B cell (primary cell): ENCODE data around the gene SYNGR3. TPM values are rescaled to one million over a fixed set of nuclear protein-coding genes. Genes with fewer than 3 reads are reported as not detected.

Experiments
- ATAC-seq: fragments of 200-7000 bp; cut with Tn5 transposase; one replicate; pipeline ENCODE4 v1.10.0; 2021; ENCODE audit warnings: low read depth, mild to moderate bottlenecking, moderate number of reproducible peaks, moderate library complexity
- CTCF ChIA-PET: fragments of 350-600 bp; sonication (Branson Sonifier 250); formaldehyde crosslinking; loops from one replicate; lab custom pipeline; 2021; ENCODE audit warnings: antibody characterized with exemption, inconsistent platforms; lab: Charles Lee
- POLR2A ChIA-PET: fragments of 350-600 bp; sonication (Branson Sonifier 250); formaldehyde crosslinking; loops from one replicate; lab custom pipeline; 2021; ENCODE audit warnings: antibody characterized with exemption; lab: Charles Lee
- DNase-seq: peaks from one replicate; pipeline ENCODE4 v3.0.0; 2013
- H2AFZ ChIP-seq: 2 replicates; pipeline ENCODE4 v1.6.1; 2012; ENCODE audit warnings: mild to moderate bottlenecking, low read depth, low read length; ENCODE audit not compliant: insufficient read depth, poor library complexity, severe bottlenecking
- H3K27ac ChIP-seq, 2 donors: 1 replicate in 1 of 2; 2 replicates in 1 of 2; pipeline ENCODE4 v1.5.1; 2012 to 2013; ENCODE audit warnings: low read length in 2 of 2, mild to moderate bottlenecking in 2 of 2, moderate library complexity in 1 of 2
- H3K27me3 ChIP-seq, 4 experiments: fragments of 200-600 bp in 1 of 4; sonication (generic) in 1 of 4; replicated peaks in 1 of 4; 1 replicate in 2 of 4; 2 replicates in 2 of 4; pipeline versions ENCODE4 v1.6.1 to v1.7.0; 2013 to 2016; ENCODE audit warnings: low read length in 3 of 4, mild to moderate bottlenecking in 2 of 4, mixed read lengths in 1 of 4, moderate library complexity in 1 of 4; ENCODE audit not compliant: insufficient read depth in 4 of 4, control insufficient read depth in 3 of 4; ENCODE audit errors: control extremely low read depth in 1 of 4
- H3K36me3 ChIP-seq, 2 experiments: replicated peaks in 1 of 2; 1 replicate in 1 of 2; 2 replicates in 1 of 2; pipeline versions ENCODE4 v1.6.1 to v1.7.1; 2013; ENCODE audit warnings: low read length in 1 of 2; ENCODE audit not compliant: insufficient read depth in 2 of 2, control insufficient read depth in 1 of 2; ENCODE audit errors: control extremely low read depth in 1 of 2, extremely low read depth in 1 of 2
- H3K4me1 ChIP-seq, 2 donors: fragments of 200-600 bp in 1 of 2; sonication (generic) in 1 of 2; 1 replicate in 1 of 2; 2 replicates in 1 of 2; pipeline versions ENCODE4 v1.5.1 to v1.6.1; 2013 to 2017; ENCODE audit warnings: low read length in 2 of 2; ENCODE audit not compliant: control insufficient read depth in 2 of 2, insufficient read depth in 2 of 2
- H3K4me2 ChIP-seq: replicated peaks from 2 replicates; pipeline ENCODE3; 2012; ENCODE audit warnings: mild to moderate bottlenecking, low read depth, low read length; ENCODE audit not compliant: poor library complexity, severe bottlenecking
- H3K4me3 ChIP-seq, 5 experiments: fragments of 200-600 bp in 1 of 5; sonication (generic) in 1 of 5; 1 replicate in 3 of 5; 2 replicates in 2 of 5; pipeline versions ENCODE4 v1.5.1 to v1.7.0; 2011 to 2016; ENCODE audit warnings: low read length in 4 of 5, mild to moderate bottlenecking in 4 of 5, low read depth in 2 of 5, control low read depth in 1 of 5, moderate library complexity in 1 of 5; ENCODE audit not compliant: insufficient read depth in 1 of 5; ENCODE audit errors: control extremely low read depth in 1 of 5, extremely low read depth in 1 of 5
- H3K79me2 ChIP-seq: fragments of 200-600 bp; sonication (generic); one replicate; pipeline ENCODE4 v1.6.0; 2016; ENCODE audit warnings: low read length; ENCODE audit not compliant: control insufficient read depth, insufficient read depth
- H3K9ac ChIP-seq: fragments of 200-600 bp; sonication (generic); 2 replicates; pipeline ENCODE4 v1.6.1; 2017; ENCODE audit warnings: mild to moderate bottlenecking, low read length, moderate library complexity
- H3K9me3 ChIP-seq, 3 donors: one replicate each; pipeline versions ENCODE4 v1.6.1 to v1.7.1; 2013; ENCODE audit warnings: low read length in 2 of 3; ENCODE audit not compliant: control insufficient read depth in 2 of 3, insufficient read depth in 1 of 3; ENCODE audit errors: control extremely low read depth in 1 of 3
- H4K20me1 ChIP-seq: 2 replicates; pipeline ENCODE4 v1.6.0; 2012; ENCODE audit warnings: mild to moderate bottlenecking, low read length; ENCODE audit not compliant: insufficient read depth, control insufficient read depth, poor library complexity, severe bottlenecking
- H3K27ac Mint-ChIP-seq: one replicate; pipeline ENCODE4 v1.8.0; 2021; ENCODE audit warnings: mixed read lengths
- H3K27me3 Mint-ChIP-seq: one replicate; pipeline ENCODE4 v1.8.0; 2021; ENCODE audit warnings: mixed read lengths
- H3K4me1 Mint-ChIP-seq: one replicate; pipeline ENCODE4 v1.8.0; 2021; ENCODE audit warnings: mixed read lengths
- H3K4me3 Mint-ChIP-seq: one replicate; pipeline ENCODE4 v1.8.0; 2021; ENCODE audit warnings: mixed read lengths
- H3K9me3 Mint-ChIP-seq: one replicate; pipeline ENCODE4 v1.8.0; 2022; ENCODE audit warnings: mixed read lengths; ENCODE audit not compliant: insufficient read depth
- EZH2 ChIP-seq: IDR thresholded peaks from 2 replicates; pipeline ENCODE4 v1.6.1; 2012; ENCODE audit warnings: borderline replicate concordance, low read depth, mild to moderate bottlenecking, moderate library complexity, low read length; ENCODE audit not compliant: insufficient read depth, poor library complexity, severe bottlenecking
- WGBS: methylation state at CpG from one replicate; pipeline ENCODE4 v1.1.5; 2013; ENCODE audit warnings: missing lambda C conversion rate; ENCODE audit not compliant: insufficient coverage; 5-methylcytosine and 5-hydroxymethylcytosine counted together
- intact Hi-C: fragments of 100-400 bp; cut with micrococcal nuclease; formaldehyde crosslinking; loops from one replicate; pipeline ENCODE4 v1.10.0; 2022
- polyA plus RNA-seq: library from polyadenylated mRNA; depleted of rRNA; stranded (reverse); fragments of >200 nt; gene quantifications from 2 replicates; pipeline ENCODE4 v1.2.3, GENCODE V29; 2012
- total RNA-seq, 2 donors: library from RNA; stranded (reverse); fragments of 120-200 nt in 1 of 2; gene quantifications; 1 replicate in 1 of 2; 2 replicates in 1 of 2; pipeline versions ENCODE4 v1.2.3 to v1.2.4, GENCODE V29; 2013 to 2022
- TF ChIP-seq, protein P1 (sequence below): fragments of 200-600 bp; IDR thresholded peaks from one replicate; pipeline ENCODE4 v1.8.0; 2022; ENCODE audit warnings: antibody characterized with exemption, mild to moderate bottlenecking

Gene SYNGR3
- total and polyA plus RNA-seq, 2 donors (not counting 1 experiment from before 2014, with no cell fraction given): 19.5 to 19.8 TPM

DNA sequence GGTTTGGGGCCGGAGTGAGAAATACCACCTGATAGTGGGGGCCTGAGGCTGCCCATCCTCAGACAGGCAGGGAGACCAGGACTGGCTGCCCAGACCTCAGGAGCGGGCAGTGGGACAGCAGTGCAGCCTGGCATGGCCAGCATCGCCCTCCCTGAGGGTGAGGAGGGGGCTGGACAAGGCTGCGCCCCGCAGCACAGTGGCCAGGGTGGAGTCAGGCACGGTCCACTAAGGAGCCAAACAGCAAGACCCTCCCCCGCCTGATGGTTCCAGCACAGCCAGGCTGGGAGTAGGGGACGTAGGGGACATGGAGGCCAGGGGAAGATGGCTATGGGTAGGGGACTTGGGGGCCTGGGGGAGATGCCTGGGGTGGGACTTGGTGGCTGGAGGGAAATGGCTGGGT lies 16.5 kb downstream of the SYNGR3 start:
- POLR2A ChIA-PET: no interaction called here

More for the DNA sequence above, 16.5 kb downstream of the SYNGR3 start:
- ATAC-seq (no peak), DNase-seq (no peak)
- Mint-ChIP-seq H3K27ac (peak overlapping the region; percentile 10), H3K27me3 (no peaks in the 10 kb centered on the region), H3K4me3 (peak overlapping the region; percentile 44), H3K4me1 (peaks cover 47% of the 10 kb centered on the region), H3K9me3 (no peaks in the 10 kb centered on the region)
- intact Hi-C loops: no loop called here
- H3K9ac ChIP-seq: no peak overlapping the region
- no peak overlapping the region for H2AFZ ChIP-seq
- TF ChIP-seq, protein P1, sequence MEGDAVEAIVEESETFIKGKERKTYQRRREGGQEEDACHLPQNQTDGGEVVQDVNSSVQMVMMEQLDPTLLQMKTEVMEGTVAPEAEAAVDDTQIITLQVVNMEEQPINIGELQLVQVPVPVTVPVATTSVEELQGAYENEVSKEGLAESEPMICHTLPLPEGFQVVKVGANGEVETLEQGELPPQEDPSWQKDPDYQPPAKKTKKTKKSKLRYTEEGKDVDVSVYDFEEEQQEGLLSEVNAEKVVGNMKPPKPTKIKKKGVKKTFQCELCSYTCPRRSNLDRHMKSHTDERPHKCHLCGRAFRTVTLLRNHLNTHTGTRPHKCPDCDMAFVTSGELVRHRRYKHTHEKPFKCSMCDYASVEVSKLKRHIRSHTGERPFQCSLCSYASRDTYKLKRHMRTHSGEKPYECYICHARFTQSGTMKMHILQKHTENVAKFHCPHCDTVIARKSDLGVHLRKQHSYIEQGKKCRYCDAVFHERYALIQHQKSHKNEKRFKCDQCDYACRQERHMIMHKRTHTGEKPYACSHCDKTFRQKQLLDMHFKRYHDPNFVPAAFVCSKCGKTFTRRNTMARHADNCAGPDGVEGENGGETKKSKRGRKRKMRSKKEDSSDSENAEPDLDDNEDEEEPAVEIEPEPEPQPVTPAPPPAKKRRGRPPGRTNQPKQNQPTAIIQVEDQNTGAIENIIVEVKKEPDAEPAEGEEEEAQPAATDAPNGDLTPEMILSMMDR: no peak
- TF ChIP-seq EZH2: no peak
- H3K27me3 ChIP-seq: no peaks in the 10 kb centered on the region
- peaks cover 42 to 56% of the 10 kb centered on the region in 2 donors for H3K4me1 ChIP-seq
- no peak overlapping the region for H3K4me2 ChIP-seq
- CTCF ChIA-PET: interaction anchor here (4.9 kb wide), 1 partner anchor 135 kb away, joined by 46 read pairs; no protein-coding TSS in a partner anchor
- H3K36me3 ChIP-seq: peaks cover 0 to 29% of the 10 kb centered on the region in 2 experiments
- H3K4me3 ChIP-seq: no peak overlapping the region
- peaks cover 76% of the 10 kb centered on the region for H3K79me2 ChIP-seq
- no peaks in the 10 kb centered on the region for H3K9me3 ChIP-seq
- H4K20me1 ChIP-seq: peaks cover 76% of the 10 kb centered on the region
- no peak overlapping the region for H3K27ac ChIP-seq
- WGBS: 96% methylated on average over 8 of the region's 8 CpGs
